ENCODE results near the gene P2RY4. TPM values are rescaled to one million over a fixed set of nuclear protein-coding genes. Genes with fewer than 3 reads are reported as not detected.

P2RY4 gene
- total and polyA plus RNA-seq, 2 donors (not counting 3 experiments of a cell fraction or from before 2014, with no cell fraction given), result 0.22 TPM; not detected in 1

DNA sequence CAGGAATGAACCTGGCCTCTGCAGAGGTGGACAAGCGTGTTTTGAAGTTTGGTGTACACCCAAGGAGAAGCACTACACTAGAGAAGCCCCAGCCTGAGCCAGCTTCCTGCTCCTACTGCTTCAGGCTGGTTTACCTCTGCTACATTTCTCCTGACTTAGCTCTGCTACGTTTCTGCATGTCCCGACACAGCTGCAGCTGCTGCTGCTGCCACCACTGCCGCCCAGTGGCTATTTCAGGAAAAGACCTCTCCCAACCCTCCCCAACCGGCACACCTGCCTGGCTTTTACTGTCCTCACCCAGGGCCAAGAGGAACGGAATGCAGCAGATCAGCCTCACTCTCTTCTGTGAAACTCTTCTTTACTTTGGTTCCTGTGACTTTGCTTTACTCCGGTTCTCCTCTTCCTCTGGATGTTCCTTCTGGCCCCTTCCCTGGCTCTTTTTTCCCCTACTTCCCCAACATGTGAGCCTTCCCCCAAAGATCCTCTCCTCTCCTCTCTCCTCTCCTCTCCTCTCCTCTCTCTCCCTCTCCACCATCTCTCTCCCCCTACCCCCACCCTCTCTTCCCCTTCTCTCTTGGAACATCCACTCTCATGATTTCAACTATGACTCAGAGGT, 3.1 kb upstream of the P2RY4 start:
- CTCF ChIA-PET, result interaction anchor here (0.6 to 1.8 kb wide), 5 partner anchors 43 to 233 kb away, joined by 3 to 24 read pairs (median 3); partner anchors contain the start of gene IGBP1
- Histone ChIP-seq H3K4me2 (ENCODE audit: insufficient read depth, low read length) (no peak overlapping the region), H3K27ac (ENCODE audit: insufficient read depth, low read depth, low read length) (no peak overlapping the region), H3K4me3 (replicated peaks in 1 of 3; ENCODE audit: insufficient read depth in 1 of 3, low read depth in 1 of 3, low read length in 3 of 3) (no peak overlapping the region), H3K79me2 (ENCODE audit: control insufficient read depth, insufficient read depth, low read length) (no peaks in the 10 kb centered on the region), H3K4me1 (ENCODE audit: control insufficient read depth, extremely low read depth, insufficient read depth, low read length) (no peaks in the 10 kb centered on the region), H3K9me3 (replicated peaks; ENCODE audit: control insufficient read depth, insufficient read depth, low read length) (no peaks in the 10 kb centered on the region), H3K27me3 (ENCODE audit: control insufficient read depth in 2 of 2, insufficient read depth in 2 of 2, low read length in 2 of 2) (no peaks in the 10 kb centered on the region), H2AFZ (ENCODE audit: low read depth, low read length) (no peak overlapping the region), H3K36me3 (ENCODE audit: control insufficient read depth in 2 of 2, extremely low read depth in 1 of 2, insufficient read depth in 2 of 2, low read length in 2 of 2) (no peaks in the 10 kb centered on the region), H3K9ac (replicated peaks; ENCODE audit: extremely low read depth, insufficient read depth, low read length) (no peak overlapping the region), H4K20me1 (replicated peaks; ENCODE audit: control insufficient read depth, extremely low read depth, insufficient read depth, low read length) (no peaks in the 10 kb centered on the region), H3K9me1 (replicated peaks; ENCODE audit: control insufficient read depth, extremely low read depth, insufficient read depth, low read length) (no peaks in the 10 kb centered on the region)
- intact Hi-C loops (cut with micrococcal nuclease), result loop anchor here (1.0 kb wide), 1 partner anchor 130 kb away; the partner anchor contains the start of gene IGBP1
- TF ChIP-seq, protein P1, sequence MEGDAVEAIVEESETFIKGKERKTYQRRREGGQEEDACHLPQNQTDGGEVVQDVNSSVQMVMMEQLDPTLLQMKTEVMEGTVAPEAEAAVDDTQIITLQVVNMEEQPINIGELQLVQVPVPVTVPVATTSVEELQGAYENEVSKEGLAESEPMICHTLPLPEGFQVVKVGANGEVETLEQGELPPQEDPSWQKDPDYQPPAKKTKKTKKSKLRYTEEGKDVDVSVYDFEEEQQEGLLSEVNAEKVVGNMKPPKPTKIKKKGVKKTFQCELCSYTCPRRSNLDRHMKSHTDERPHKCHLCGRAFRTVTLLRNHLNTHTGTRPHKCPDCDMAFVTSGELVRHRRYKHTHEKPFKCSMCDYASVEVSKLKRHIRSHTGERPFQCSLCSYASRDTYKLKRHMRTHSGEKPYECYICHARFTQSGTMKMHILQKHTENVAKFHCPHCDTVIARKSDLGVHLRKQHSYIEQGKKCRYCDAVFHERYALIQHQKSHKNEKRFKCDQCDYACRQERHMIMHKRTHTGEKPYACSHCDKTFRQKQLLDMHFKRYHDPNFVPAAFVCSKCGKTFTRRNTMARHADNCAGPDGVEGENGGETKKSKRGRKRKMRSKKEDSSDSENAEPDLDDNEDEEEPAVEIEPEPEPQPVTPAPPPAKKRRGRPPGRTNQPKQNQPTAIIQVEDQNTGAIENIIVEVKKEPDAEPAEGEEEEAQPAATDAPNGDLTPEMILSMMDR (IDR thresholded peaks at IDR 0.05; ENCODE audit: extremely low read depth in 1 of 2, insufficient read depth in 1 of 2, low read depth in 1 of 2, low read length in 2 of 2), result peak; percentile 20 to 58
- no peak for TF ChIP-seq EZH2 (IDR thresholded peaks at IDR 0.05; ENCODE audit: borderline replicate concordance, low read depth, low read length, severe bottlenecking)
- FAIRE-seq (peak; percentile 85), DNase-seq (ENCODE audit: low read depth, low spot score) (peak; percentile 9)
- POLR2A ChIA-PET, result no interaction called here
- BruUV-seq (replicated peaks), result no TSS peak
- dilution Hi-C loops (cut with MboI; ENCODE audit: extremely low pct_ligation_motif_present, low sequenced_read_pairs), result no loop called here

DNA sequence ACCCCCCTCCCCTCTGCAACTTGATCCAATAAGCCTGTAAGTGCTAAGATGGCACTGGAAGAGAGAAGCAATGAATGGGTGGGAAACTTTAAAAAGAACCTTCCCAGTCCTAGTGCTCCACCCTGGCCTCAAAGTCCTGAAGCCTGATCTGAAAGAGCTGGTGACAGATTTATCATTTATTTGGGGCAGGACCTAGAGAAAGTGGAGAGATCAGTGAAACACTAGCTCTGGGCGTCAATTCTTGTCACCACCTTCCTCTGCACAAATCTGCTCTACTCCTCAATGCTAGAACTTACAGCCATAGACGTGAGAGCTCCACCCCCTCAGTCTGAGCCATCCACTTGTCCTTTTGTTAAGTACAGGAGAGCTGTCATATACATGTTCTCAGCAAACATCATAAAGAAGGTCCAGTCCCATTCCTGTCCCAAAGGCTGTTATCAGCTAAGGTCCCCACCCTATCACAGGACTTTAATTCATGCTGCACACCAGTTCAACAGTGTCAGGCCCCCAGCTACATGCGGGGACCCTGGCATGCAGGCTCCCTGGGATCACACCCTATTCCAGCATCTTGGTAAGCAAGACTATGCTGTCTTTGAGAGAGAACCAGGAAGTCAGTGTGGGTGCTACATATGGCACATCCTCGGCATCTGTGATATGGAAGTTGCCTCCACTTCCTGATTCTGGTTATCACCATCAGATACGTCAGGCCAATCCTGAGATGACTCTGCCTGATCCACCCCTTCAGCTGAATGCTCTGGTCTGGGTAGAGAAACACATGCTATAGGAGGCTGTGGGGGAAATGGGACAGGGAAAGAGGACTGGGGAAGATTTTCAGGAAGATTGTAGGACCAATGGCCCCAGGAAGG, 2.3 kb downstream of the P2RY4 start:
- Histone ChIP-seq H3K4me2 (ENCODE audit: insufficient read depth, low read length) (no peak overlapping the region), H2AFZ (ENCODE audit: low read depth, low read length) (no peak overlapping the region), H4K20me1 (replicated peaks; ENCODE audit: control insufficient read depth, extremely low read depth, insufficient read depth, low read length) (no peaks in the 10 kb centered on the region), H3K79me2 (ENCODE audit: control insufficient read depth, insufficient read depth, low read length) (no peaks in the 10 kb centered on the region), H3K9me1 (replicated peaks; ENCODE audit: control insufficient read depth, extremely low read depth, insufficient read depth, low read length) (no peaks in the 10 kb centered on the region), H3K36me3 (ENCODE audit: control insufficient read depth in 2 of 2, extremely low read depth in 1 of 2, insufficient read depth in 2 of 2, low read length in 2 of 2) (no peaks in the 10 kb centered on the region), H3K9me3 (replicated peaks; ENCODE audit: control insufficient read depth, insufficient read depth, low read length) (no peaks in the 10 kb centered on the region), H3K27ac (ENCODE audit: insufficient read depth, low read depth, low read length) (no peak overlapping the region), H3K4me3 (replicated peaks in 1 of 3; ENCODE audit: insufficient read depth in 1 of 3, low read depth in 1 of 3, low read length in 3 of 3) (no peak overlapping the region), H3K9ac (replicated peaks; ENCODE audit: extremely low read depth, insufficient read depth, low read length) (no peak overlapping the region), H3K4me1 (ENCODE audit: control insufficient read depth, extremely low read depth, insufficient read depth, low read length) (no peaks in the 10 kb centered on the region), H3K27me3 (ENCODE audit: control insufficient read depth in 2 of 2, insufficient read depth in 2 of 2, low read length in 2 of 2) (no peaks in the 10 kb centered on the region)
- BruUV-seq (replicated peaks), result no TSS peak
- FAIRE-seq (no peak), DNase-seq (ENCODE audit: low read depth, low spot score) (no peak)
- intact Hi-C loops (cut with micrococcal nuclease), result no loop called here
- dilution Hi-C loops (cut with MboI; ENCODE audit: extremely low pct_ligation_motif_present, low sequenced_read_pairs), result no loop called here
- CTCF ChIA-PET, result no interaction called here
- POLR2A ChIA-PET, result no interaction called here
- TF ChIP-seq EZH2 (IDR thresholded peaks at IDR 0.05; ENCODE audit: borderline replicate concordance, low read depth, low read length, severe bottlenecking) (no peak), POLR2AphosphoS5 (IDR thresholded peaks at IDR 0.05; ENCODE audit: insufficient read depth, low read depth, low read length) (no peak), MYC (IDR thresholded peaks at IDR 0.05; ENCODE audit: low read depth, low read length) (no peak), FOS (IDR thresholded peaks at IDR 0.05; ENCODE audit: borderline replicate concordance, insufficient read depth, low read length) (no peak), POLR2A (IDR thresholded peaks at IDR 0.05; ENCODE audit: low read depth, low read length) (no peak), JUN (IDR thresholded peaks at IDR 0.05; ENCODE audit: borderline replicate concordance, insufficient read depth, insufficient read length, low read depth) (no peak), GATA2 (IDR thresholded peaks at IDR 0.05; ENCODE audit: insufficient read depth, insufficient read length, low read depth, low read length) (no peak)
- TF ChIP-seq, protein P1 (IDR thresholded peaks at IDR 0.05; ENCODE audit: extremely low read depth in 1 of 2, insufficient read depth in 1 of 2, low read depth in 1 of 2, low read length in 2 of 2), result no peak
- TF ChIP-seq, protein P2, sequence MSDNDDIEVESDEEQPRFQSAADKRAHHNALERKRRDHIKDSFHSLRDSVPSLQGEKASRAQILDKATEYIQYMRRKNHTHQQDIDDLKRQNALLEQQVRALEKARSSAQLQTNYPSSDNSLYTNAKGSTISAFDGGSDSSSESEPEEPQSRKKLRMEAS (IDR thresholded peaks at IDR 0.05; ENCODE audit: insufficient read depth, insufficient read length), result no peak

Data from endothelial cell of umbilical vein (primary cell).